ENCODE data around the gene MALAT1.

DNA sequence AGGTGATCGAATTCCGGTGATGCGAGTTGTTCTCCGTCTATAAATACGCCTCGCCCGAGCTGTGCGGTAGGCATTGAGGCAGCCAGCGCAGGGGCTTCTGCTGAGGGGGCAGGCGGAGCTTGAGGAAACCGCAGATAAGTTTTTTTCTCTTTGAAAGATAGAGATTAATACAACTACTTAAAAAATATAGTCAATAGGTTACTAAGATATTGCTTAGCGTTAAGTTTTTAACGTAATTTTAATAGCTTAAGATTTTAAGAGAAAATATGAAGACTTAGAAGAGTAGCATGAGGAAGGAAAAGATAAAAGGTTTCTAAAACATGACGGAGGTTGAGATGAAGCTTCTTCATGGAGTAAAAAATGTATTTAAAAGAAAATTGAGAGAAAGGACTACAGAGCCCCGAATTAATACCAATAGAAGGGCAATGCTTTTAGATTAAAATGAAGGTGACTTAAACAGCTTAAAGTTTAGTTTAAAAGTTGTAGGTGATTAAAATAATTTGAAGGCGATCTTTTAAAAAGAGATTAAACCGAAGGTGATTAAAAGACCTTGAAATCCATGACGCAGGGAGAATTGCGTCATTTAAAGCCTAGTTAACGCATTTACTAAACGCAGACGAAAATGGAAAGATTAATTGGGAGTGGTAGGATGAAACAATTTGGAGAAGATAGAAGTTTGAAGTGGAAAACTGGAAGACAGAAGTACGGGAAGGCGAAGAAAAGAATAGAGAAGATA is at the start of gene MALAT1:
- TF ChIP-seq SP1 (IDR thresholded peaks at IDR 0.05; ENCODE audit: low read depth) (no peak), YY1 (IDR thresholded peaks at IDR 0.05; ENCODE audit: extremely low read depth, insufficient replicate concordance, low read depth, low read length) (peak; percentile 88), POLR2AphosphoS5 (IDR thresholded peaks at IDR 0.05; ENCODE audit: low read depth, low read length) (peak; percentile 99), EZH2phosphoT487 (IDR thresholded peaks at IDR 0.05; ENCODE audit: borderline replicate concordance) (no peak)
- TF ChIP-seq, protein P1, sequence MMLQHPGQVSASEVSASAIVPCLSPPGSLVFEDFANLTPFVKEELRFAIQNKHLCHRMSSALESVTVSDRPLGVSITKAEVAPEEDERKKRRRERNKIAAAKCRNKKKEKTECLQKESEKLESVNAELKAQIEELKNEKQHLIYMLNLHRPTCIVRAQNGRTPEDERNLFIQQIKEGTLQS (IDR thresholded peaks at IDR 0.05), result no peak
- TF ChIP-seq, protein P2, sequence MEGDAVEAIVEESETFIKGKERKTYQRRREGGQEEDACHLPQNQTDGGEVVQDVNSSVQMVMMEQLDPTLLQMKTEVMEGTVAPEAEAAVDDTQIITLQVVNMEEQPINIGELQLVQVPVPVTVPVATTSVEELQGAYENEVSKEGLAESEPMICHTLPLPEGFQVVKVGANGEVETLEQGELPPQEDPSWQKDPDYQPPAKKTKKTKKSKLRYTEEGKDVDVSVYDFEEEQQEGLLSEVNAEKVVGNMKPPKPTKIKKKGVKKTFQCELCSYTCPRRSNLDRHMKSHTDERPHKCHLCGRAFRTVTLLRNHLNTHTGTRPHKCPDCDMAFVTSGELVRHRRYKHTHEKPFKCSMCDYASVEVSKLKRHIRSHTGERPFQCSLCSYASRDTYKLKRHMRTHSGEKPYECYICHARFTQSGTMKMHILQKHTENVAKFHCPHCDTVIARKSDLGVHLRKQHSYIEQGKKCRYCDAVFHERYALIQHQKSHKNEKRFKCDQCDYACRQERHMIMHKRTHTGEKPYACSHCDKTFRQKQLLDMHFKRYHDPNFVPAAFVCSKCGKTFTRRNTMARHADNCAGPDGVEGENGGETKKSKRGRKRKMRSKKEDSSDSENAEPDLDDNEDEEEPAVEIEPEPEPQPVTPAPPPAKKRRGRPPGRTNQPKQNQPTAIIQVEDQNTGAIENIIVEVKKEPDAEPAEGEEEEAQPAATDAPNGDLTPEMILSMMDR (IDR thresholded peaks at IDR 0.05 in 2 of 3, conservative IDR thresholded peaks at IDR 0.05 in 1 of 3; ENCODE audit: borderline replicate concordance in 1 of 3, insufficient read depth in 1 of 3, low read depth in 2 of 3, low read length in 2 of 3), result no peak; a peak in 1 of 6 replicates

Data from HCT116 (cell line).